ENCODE results near the gene ZNF384. TPM values are rescaled to one million over a fixed set of nuclear protein-coding genes. Genes with fewer than 3 reads are reported as not detected.
"Not testable (repeated sequence)": the region's sequence is repeated elsewhere in the genome, so short reads cannot be mapped to it uniquely, and the experiment has no call there.

The ZNF384 gene
- total RNA-seq, 2 donors from 2014 or later = 42.9 to 68.6 TPM

GRCh38 chr12:6708960-6709394 is 19.8 kb upstream of the ZNF384 start:
- DNase-seq (ENCODE audit: low spot score) = no peak
- H3K36me3 ChIP-seq = no peaks in the 10 kb centered on the region
- intact Hi-C loops (cut with DNase I) = no loop called here
- H3K4me3 ChIP-seq = no peak overlapping the region
- no peaks in the 10 kb centered on the region for H3K27me3 ChIP-seq (replicated peaks; ENCODE audit: insufficient read depth)
- TF ChIP-seq POLR2A (IDR thresholded peaks at IDR 0.05) (no peak), POLR2AphosphoS5 (IDR thresholded peaks at IDR 0.05) (no peak), CTCF (IDR thresholded peaks at IDR 0.05) (no peak)
- no peaks in the 10 kb centered on the region for H3K4me1 ChIP-seq (replicated peaks)
- no peak overlapping the region for H3K27ac ChIP-seq
- no peaks in the 10 kb centered on the region for H3K9me3 ChIP-seq
- WGBS = 73% methylated on average over 16 of the region's 16 CpGs

- H3K27me3 ChIP-seq (replicated peaks; ENCODE audit: insufficient read depth); intact Hi-C loops (cut with DNase I); H3K9me3 ChIP-seq; H3K36me3 ChIP-seq; DNase-seq (ENCODE audit: low spot score); H3K4me3 ChIP-seq; H3K4me1 ChIP-seq (replicated peaks); H3K27ac ChIP-seq: not testable (repeated sequence)
- 86% methylated on average over 16 of the region's 21 CpGs for WGBS
Observed at GRCh38 chr12:6708351-6708750, 19.2 kb upstream of the ZNF384 start.

- H3K27me3 ChIP-seq (replicated peaks; ENCODE audit: insufficient read depth) = peaks cover 22% of the 10 kb centered on the region
- no peaks in the 10 kb centered on the region for H3K9me3 ChIP-seq
- no peak for DNase-seq (ENCODE audit: low spot score)
- no peak overlapping the region for H3K4me3 ChIP-seq
- TF ChIP-seq POLR2AphosphoS5 (IDR thresholded peaks at IDR 0.05) = no peak
- no peak for TF ChIP-seq POLR2A (IDR thresholded peaks at IDR 0.05)
- no peak for TF ChIP-seq CTCF (IDR thresholded peaks at IDR 0.05)
- H3K4me1 ChIP-seq (replicated peaks) = no peaks in the 10 kb centered on the region
- WGBS = 18% methylated on average over 10 of the region's 10 CpGs
- intact Hi-C loops (cut with DNase I) = no loop called here
- no peaks in the 10 kb centered on the region for H3K36me3 ChIP-seq
- H3K27ac ChIP-seq = no peak overlapping the region
Observed at GRCh38 chr12:6703631-6704030, 14.5 kb upstream of the ZNF384 start.

GRCh38 chr12:6701078-6701768 is 12.0 kb upstream of the ZNF384 start:
- intact Hi-C loops (cut with DNase I) = no loop called here
- WGBS = 27% methylated on average over 13 of the region's 13 CpGs
- H3K9me3 ChIP-seq = no peaks in the 10 kb centered on the region
- no peaks in the 10 kb centered on the region for H3K36me3 ChIP-seq
- H3K27ac ChIP-seq = no peak overlapping the region
- no peak for DNase-seq (ENCODE audit: low spot score)
- H3K4me3 ChIP-seq = peak overlapping the region; percentile 27 to 33
- no peak for TF ChIP-seq POLR2A (IDR thresholded peaks at IDR 0.05)
- no peak for TF ChIP-seq CTCF (IDR thresholded peaks at IDR 0.05)
- no peak for TF ChIP-seq POLR2AphosphoS5 (IDR thresholded peaks at IDR 0.05)
- no peaks in the 10 kb centered on the region for H3K4me1 ChIP-seq (replicated peaks)
- H3K27me3 ChIP-seq (replicated peaks; ENCODE audit: insufficient read depth) = peaks cover 23% of the 10 kb centered on the region

GRCh38 chr12:6700646-6701051 is 11.5 kb upstream of the ZNF384 start, which contains the start of gene PIANP:
Gene PIANP (minus strand): TSS chr12:6700815. CDS start chr12:6698061, 2,754 bp downstream.
- Histone ChIP-seq H3K27me3 (replicated peaks; ENCODE audit: insufficient read depth) (peaks cover 23% of the 10 kb centered on the region), H3K9me3 (no peaks in the 10 kb centered on the region), H3K36me3 (no peaks in the 10 kb centered on the region), H3K27ac (no peak within 1 kb of the TSS), H3K4me1 (replicated peaks) (no peaks in the 10 kb centered on the region), H3K4me3 (peak within 1 kb of the TSS; percentile 27 to 33)
- under 1% methylated on average over 15 of the region's 43 CpGs for WGBS
- no peak for TF ChIP-seq CTCF (IDR thresholded peaks at IDR 0.05)
- no peak for TF ChIP-seq POLR2A (IDR thresholded peaks at IDR 0.05)
- TF ChIP-seq POLR2AphosphoS5 (IDR thresholded peaks at IDR 0.05) = no peak
- intact Hi-C loops (cut with DNase I) = no loop called here
- DNase-seq (ENCODE audit: low spot score) = no peak

Measured in prostate gland (tissue), 2 donors.